Muscle of back (tissue), 11 donors: ENCODE measurements around the gene LRCH1. TPM values are rescaled to one million over a fixed set of nuclear protein-coding genes. Genes with fewer than 3 reads are reported as not detected.
A peak's percentile ranks its signal among the peaks of the same experiment; 100 is the strongest.

ENCODE experiments used
- DNase-seq, 3 donors: peaks; one replicate each; pipeline versions ENCODE4 v3.0.0 to v3.0.0-alpha.2; 2013
- polyA plus RNA-seq, 10 donors: library from polyadenylated mRNA; unstranded; fragments of 120-200 nt; gene quantifications; one replicate each; pipeline ENCODE4 v1.2.1, GENCODE V29; 2013; ENCODE audit not compliant: insufficient read length in 10 of 10

LRCH1 gene
- polyA plus RNA-seq, 10 donors = 17.4 to 26.1 (median 21.4) TPM

DNA sequence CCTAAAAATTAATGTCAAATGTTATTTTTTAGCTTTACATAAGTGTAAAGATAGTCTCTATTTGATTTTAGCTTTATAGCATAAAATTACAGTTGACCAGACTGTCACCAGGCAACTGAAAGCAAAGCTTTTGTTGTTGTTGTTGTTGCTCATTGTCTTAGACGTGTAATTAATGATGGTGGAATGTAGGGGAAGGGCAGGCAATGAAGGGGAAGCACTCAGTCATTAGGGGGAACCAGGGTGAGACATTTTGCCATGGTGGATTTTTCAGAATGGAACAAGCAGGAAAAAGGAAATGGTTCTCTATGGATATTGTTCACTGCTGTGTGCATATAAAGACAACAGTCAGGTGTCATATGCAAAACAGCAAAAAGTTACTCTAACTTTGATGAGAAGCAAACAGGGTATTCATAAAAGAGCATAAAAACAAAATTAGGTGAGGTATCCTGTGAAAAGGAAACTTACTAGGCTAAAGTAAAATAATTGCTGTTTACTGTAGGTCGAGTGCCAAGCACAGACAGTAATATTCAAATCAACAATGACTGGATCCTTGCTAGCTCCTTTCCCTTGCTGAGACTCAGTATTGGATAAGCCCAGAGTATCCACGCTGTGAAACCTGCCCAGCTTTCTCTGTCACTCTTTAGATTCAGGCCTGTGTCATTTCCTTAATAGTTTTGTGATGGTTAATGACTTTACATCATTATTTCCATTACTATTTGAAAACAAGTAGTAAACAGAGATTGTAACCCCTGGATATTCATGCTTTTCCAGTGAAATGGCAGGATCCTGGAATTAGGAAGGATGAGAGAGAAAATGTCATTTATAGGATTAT is 110.5 kb downstream of the LRCH1 start:
- no peak for DNase-seq

DNA sequence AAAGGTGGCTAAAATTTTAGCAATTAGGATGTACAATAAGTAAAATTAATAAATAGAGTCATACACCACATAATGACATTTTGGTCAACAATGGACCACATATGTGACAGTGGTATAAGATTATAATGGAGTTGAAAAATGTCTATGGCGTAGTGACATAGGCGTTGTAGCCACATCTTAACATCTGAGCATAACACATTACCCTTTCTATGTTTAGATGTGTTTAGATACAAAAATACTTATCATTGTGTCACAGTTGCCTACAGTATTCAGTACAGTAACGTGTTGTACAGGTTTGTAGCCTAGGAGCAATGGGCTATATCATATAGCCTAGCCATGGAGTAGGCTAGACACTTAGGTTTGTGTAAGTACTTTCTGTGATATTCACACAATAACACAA is 111.2 kb downstream of the LRCH1 start:
- no peak for DNase-seq

GRCh38 chr13:46665248-46665632 is 112.3 kb downstream of the LRCH1 start:
- no peak for DNase-seq

GRCh38 chr13:46665633-46666482 is 112.9 kb downstream of the LRCH1 start:
- no peak for DNase-seq

DNA sequence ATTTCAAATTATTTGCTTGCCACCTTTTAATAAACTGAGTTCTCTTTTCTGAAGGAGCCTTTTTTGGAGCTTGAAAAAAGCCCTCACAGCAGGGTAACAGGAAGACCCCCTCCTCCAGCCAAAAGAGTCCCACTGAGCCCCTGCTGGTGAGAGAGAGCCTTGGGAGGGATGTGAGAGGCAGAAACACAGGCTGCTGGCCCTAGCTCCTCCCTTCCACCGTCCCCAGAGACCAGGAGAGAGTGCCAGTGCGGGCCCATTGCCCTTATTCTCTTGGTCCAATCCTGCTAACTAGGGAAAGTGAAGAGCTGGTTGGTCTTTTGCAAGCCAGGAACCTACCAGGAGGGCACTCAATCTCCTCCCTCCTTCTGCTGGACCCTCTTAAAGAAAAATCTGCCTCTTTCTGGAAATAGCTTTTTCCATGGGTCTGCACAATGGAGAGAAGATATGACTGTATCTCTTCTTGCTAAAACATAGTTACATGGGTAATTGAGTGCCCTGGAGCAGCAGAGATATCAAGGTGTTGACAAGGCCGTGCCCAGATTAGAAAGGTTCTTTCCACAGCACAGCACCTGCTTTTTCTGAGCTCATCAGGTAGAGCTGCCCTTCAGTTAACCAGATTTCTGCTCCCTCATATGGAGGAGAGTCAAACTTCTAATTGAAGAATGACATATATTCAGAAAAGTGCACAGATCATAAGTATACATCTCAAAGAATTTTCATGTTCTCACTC is 113.9 kb downstream of the LRCH1 start:
- no peak for DNase-seq

DNA sequence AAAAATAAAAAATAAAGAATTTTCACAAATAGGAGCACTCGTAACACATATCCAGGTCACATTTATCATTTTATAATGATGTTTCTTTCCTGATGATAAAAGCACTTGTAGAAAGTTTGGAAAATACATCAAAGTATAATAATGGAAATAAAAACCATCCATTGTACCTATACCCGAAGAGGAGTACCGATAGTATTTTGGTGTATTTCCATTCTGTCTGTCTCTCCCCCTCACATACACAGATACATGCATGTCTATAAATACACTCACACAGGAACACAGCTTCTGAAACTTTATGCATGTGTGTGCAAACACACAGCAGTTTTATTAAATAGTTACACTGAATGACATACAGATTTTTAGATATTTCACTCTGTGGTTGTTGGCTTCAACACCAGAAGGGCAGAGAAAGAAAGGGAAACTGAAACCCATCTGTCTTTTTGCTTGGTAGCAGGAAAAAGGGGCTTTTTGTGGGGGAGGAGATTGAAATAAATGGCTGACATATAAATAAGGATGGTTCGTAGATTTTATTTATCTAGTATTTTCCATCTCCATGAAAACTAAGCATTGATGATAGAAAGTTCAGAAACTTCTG is 114.8 kb downstream of the LRCH1 start:
- DNase-seq = peak in 1 of 3 donors; percentile 29

GRCh38 chr13:46668302-46668720 is 115.3 kb downstream of the LRCH1 start:
- DNase-seq = peak in 2 of 3 donors; percentile 63 to 80

DNA sequence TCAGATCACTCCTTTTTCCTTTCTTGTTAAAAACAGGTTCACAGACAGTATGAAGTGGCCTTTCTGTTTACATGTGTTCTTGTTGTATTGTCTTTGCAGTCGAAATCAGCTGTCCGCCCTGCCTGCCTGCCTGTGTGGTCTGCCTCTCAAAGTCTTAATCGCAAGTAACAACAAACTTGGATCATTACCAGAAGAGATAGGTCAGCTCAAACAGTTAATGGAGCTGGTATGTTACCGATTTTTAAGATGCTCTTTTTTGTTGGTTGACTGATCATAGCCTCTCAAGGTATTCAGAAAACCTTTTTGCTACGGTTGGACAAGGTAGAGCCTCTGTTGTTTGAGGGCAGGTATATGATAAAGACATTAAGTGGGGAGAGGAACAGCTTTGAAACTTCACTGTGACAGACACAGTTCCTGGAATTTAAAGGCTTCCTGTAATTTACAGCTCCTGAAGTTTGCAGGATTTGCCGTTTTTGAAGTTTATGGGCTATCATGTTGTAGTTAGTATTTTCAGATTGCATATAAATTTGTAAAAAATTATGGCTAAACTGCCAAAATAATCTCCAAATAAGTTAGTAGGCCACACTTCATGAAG is 116.1 kb downstream of the LRCH1 start:
- no peak for DNase-seq

DNA sequence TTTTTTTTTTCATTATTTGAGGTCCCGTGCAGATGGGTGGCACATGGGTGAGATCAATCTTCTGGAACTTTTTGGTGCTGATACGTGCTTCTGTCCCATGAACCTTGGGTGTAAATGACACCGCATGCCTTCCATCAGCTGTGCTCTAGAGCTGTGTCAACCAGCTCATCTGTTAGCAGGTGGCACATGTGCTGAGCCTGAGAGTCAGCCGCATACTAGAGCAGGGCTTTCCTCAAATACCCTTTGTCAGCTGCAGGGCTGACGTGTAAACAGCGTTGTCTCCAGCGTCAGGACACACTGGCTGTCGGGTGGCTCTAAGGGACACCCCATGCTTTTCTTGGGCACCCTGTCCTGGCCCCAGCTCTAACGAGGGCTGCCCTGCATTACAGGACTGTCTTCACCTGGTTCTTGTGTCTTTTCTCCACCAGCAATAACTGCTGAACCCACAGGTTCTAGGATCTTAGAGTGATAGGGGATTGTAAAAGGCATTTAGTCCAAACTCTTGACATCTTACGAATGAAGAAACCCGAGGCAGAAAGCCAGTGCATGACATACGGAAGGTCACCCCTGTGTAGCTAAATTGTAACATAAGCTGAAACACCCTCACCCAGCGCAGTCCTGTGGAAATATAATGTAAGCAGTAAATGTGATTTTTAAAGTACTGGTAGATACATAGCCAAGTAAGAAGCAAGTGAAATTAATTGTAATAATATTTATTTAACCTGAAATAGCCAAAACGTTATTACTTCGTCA is 119.5 kb downstream of the LRCH1 start:
- DNase-seq = peak; percentile 33 to 63 (median 35)

DNA sequence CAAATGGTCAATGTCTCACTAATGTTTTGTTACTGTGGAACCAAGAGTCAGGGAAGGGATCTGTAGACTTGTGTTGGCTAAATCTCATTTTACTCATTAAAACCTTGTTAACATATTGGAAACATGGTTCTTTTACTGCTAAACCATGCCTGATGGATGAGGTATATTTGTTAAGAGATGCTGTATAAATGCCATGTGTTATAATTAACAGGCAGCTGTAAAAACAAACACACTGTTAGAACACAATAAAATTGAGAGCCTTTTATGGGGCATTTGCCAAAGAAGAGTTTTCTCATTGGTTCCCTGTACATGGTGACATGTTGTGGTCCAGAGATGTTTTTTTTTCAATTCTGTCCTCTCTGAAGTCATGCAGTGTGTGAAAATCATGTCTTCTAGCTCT is 122.0 kb downstream of the LRCH1 start:
- peak in 1 of 3 donors; percentile 19 for DNase-seq

DNA sequence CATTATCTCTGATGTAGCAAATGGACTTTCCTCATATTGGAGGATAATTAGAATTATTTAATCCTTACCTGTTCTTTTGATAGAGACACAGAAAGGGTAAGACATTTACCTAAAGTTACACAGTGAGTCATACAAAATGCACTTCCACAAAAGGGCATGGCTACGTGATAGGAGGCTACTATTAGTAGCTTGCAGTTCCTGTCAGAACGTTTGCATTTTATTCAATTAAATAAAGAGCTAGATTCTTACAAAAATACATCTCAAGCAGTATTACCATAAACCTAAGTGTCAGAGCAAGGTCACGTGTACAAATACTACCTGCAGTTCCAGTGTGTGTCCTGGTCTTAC is 123.4 kb downstream of the LRCH1 start:
- DNase-seq = no peak

- DNase-seq = peak; percentile 67 to 84 (median 69)
Observed at GRCh38 chr13:46679369-46680120, 126.6 kb downstream of the LRCH1 start.

DNA sequence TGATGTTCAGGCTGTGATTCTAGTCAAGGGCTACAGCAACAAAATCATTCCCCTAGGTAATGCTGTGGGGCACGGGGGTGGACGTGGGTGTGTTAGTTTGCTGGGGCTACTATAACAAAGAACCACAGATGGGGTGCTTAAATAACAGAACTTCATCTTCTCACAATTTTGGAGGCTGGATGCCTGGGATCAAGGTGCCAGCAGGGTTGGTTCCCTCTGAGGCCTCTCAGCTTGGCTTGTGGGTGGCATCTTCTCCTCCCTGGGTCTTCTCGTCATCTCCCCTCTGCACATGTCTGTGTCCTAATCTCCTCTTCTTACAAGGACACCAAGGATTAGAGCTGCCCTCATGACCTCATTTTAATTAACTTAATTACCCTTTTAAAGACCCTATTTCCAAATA is 129.0 kb downstream of the LRCH1 start:
- DNase-seq = no peak

DNA sequence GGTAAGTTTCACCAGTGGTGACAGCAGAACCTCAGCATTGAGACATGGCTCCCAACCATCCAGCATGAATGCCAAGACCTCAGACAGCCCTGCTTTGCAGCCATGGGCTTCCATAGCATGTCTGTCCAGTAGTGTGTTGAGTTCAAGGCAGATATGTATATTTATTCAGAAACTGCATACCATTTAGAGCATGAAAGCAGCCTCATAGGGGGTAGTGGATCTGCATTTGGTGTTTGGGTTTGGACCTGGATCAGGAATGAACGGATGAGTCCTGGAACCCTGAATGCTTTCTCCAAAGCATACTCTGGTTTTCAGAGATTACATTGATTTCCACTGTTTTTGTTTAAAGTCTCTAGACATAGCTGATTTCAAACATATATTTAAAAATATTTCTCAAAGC is 129.7 kb downstream of the LRCH1 start:
- no peak for DNase-seq

GRCh38 chr13:46683676-46684260 is 130.8 kb downstream of the LRCH1 start:
- no peak for DNase-seq

DNA sequence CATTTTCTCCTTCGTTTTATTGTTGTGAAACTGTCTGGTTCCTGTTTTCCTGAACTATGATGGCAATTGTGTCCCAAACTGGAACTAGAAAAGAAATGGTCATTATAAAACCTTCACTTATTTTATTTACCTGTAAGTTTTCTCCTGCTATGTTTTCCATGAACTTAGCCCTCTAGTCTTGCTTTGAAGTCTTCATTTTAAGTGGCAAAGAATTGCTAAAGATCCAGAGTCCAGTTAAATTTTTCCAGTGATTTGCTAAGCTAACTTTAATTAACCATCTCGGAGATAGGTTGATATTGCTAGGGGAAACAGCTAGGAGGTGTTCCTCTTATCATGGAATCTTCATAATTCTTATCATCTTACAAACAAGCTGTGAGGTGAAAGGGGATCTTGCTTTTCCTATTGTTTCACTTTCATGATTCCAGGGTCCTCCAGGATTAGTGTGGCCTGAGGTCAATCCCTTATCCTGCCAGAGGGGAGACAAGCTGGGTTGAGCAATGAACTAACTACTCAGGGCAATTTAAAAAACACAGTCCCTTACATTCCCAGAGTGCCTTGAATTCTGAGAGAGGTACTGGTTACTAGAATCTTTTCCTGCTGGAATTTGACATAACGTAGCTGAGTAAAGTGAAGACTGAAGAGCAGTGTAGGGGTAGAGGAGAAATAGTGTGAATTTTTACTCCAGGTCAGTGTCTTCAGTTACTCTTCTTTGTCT is 131.5 kb downstream of the LRCH1 start:
- DNase-seq = no peak

- peak in 1 of 3 donors; percentile 42 for DNase-seq
Observed at GRCh38 chr13:46685006-46685730, 132.2 kb downstream of the LRCH1 start.

GRCh38 chr13:46686171-46686570 is 133.2 kb downstream of the LRCH1 start:
- DNase-seq = no peak
